Trophoblast cell (in vitro differentiated cells and primary cell): ENCODE measurements around the gene PBX1.

Source experiments
- DNase-seq, 2 donors: peaks; one replicate each; pipeline ENCODE4 v3.0.0-alpha.2; 2016
- H2AFZ ChIP-seq: 2 replicates; pipeline ENCODE4 v1.6.1; 2013; ENCODE audit warnings: low read length, moderate library complexity, mild to moderate bottlenecking; ENCODE audit not compliant: insufficient read depth, poor library complexity
- H2AK5ac ChIP-seq: 2 replicates; pipeline ENCODE4 v1.6.1; 2013; ENCODE audit warnings: mild to moderate bottlenecking, low read length
- H2BK120ac ChIP-seq: 2 replicates; pipeline ENCODE4 v1.6.1; 2013; ENCODE audit warnings: low read length, mild to moderate bottlenecking, moderate library complexity; ENCODE audit not compliant: insufficient read depth, poor library complexity
- H2BK12ac ChIP-seq: 2 replicates; pipeline ENCODE4 v1.6.1; 2013; ENCODE audit warnings: mild to moderate bottlenecking, low read length, moderate library complexity
- H2BK5ac ChIP-seq: 2 replicates; pipeline ENCODE4 v1.6.1; 2013; ENCODE audit warnings: low read length, low read depth, moderate library complexity, mild to moderate bottlenecking; ENCODE audit not compliant: poor library complexity
- H3K14ac ChIP-seq: 2 replicates; pipeline ENCODE4 v1.6.1; 2013; ENCODE audit warnings: mild to moderate bottlenecking, low read length
- H3K18ac ChIP-seq: 2 replicates; pipeline ENCODE4 v1.6.1; 2013; ENCODE audit warnings: mild to moderate bottlenecking, low read length
- H3K23ac ChIP-seq: 2 replicates; pipeline ENCODE4 v1.6.1; 2013; ENCODE audit warnings: low read length
- H3K27ac ChIP-seq: 2 replicates; pipeline ENCODE4 v1.5.1; 2013; ENCODE audit warnings: low read depth, mild to moderate bottlenecking, inconsistent platforms, low read length, moderate library complexity
- H3K27me3 ChIP-seq: 2 replicates; pipeline ENCODE4 v1.6.1; 2013; ENCODE audit warnings: inconsistent platforms, mild to moderate bottlenecking, low read length, moderate library complexity; ENCODE audit not compliant: insufficient read depth
- H3K36me3 ChIP-seq, 2 experiments: 1 replicate in 1 of 2; 2 replicates in 1 of 2; pipeline ENCODE4 v1.6.1; 2013; ENCODE audit warnings: low read length in 2 of 2, mild to moderate bottlenecking in 2 of 2, moderate library complexity in 1 of 2; ENCODE audit not compliant: insufficient read depth in 2 of 2, control insufficient read depth in 1 of 2
- H3K4ac ChIP-seq: 2 replicates; pipeline ENCODE4 v1.6.1; 2013; ENCODE audit warnings: low read depth, mild to moderate bottlenecking, low read length, moderate library complexity
- H3K4me1 ChIP-seq, 2 experiments: 1 replicate in 1 of 2; 2 replicates in 1 of 2; pipeline ENCODE4 v1.6.1; 2013; ENCODE audit warnings: low read length in 2 of 2, mild to moderate bottlenecking in 2 of 2, moderate library complexity in 1 of 2; ENCODE audit not compliant: insufficient read depth in 2 of 2, control insufficient read depth in 1 of 2
- H3K4me2 ChIP-seq: 2 replicates; pipeline ENCODE4 v1.6.1; 2013; ENCODE audit warnings: inconsistent platforms, mild to moderate bottlenecking, low read length, moderate library complexity
- H3K4me3 ChIP-seq: 2 replicates; pipeline ENCODE4 v1.5.1; 2013; ENCODE audit warnings: mild to moderate bottlenecking, low read depth, low read length, inconsistent platforms
- H3K79me1 ChIP-seq: one replicate; pipeline ENCODE4 v1.6.1; 2013; ENCODE audit warnings: low read length
- H3K79me2 ChIP-seq: 2 replicates; pipeline ENCODE4 v1.6.1; 2013; ENCODE audit warnings: low read length, mild to moderate bottlenecking; ENCODE audit not compliant: control insufficient read depth, insufficient read depth, poor library complexity
- H3K9ac ChIP-seq: 2 replicates; pipeline ENCODE4 v1.6.1; 2013; ENCODE audit warnings: mild to moderate bottlenecking, low read length
- H3K9me3 ChIP-seq: 2 replicates; pipeline ENCODE4 v1.6.1; 2013; ENCODE audit warnings: low read depth, mild to moderate bottlenecking, control low read depth, inconsistent platforms, low read length; ENCODE audit not compliant: insufficient read depth
- H4K12ac ChIP-seq: 2 replicates; pipeline ENCODE4 v1.6.1; 2013; ENCODE audit warnings: low read depth, mild to moderate bottlenecking, low read length, moderate library complexity
- H4K8ac ChIP-seq: 2 replicates; pipeline ENCODE4 v1.6.1; 2013; ENCODE audit warnings: low read depth, mild to moderate bottlenecking, low read length, moderate library complexity
- H4K91ac ChIP-seq: one replicate; pipeline ENCODE4 v1.6.1; 2013; ENCODE audit warnings: low read depth, mild to moderate bottlenecking, low read length, moderate library complexity
- WGBS: extraction: QIAGEN DNeasy Blood & Tissue Kit; methylation state at CpG from one replicate; pipeline ENCODE4 v1.1.7; 2013; ENCODE audit warnings: missing lambda C conversion rate; ENCODE audit not compliant: insufficient read length, insufficient coverage; ENCODE audit errors: extremely low coverage; 5-methylcytosine and 5-hydroxymethylcytosine counted together

Gene PBX1

GRCh38 chr1:164678136-164678700 lies 119.2 kb downstream of the PBX1 start:
- Histone ChIP-seq H3K4me1 (peaks cover 11 to 12% of the 10 kb centered on the region in 2 experiments), H3K23ac (no peak overlapping the region), H4K8ac (no peak overlapping the region), H3K14ac (no peak overlapping the region), H2BK12ac (peak overlapping the region; percentile 85), H3K4me3 (no peak overlapping the region), H3K4me2 (no peak overlapping the region), H2AFZ (no peak overlapping the region), H3K18ac (no peak overlapping the region), H3K27ac (no peak overlapping the region), H3K9me3 (no peaks in the 10 kb centered on the region), H2BK120ac (peak overlapping the region; percentile 54), H2BK5ac (peak overlapping the region; percentile 43), H4K91ac (no peak overlapping the region), H3K79me2 (peaks cover 1% of the 10 kb centered on the region), H3K27me3 (no peaks in the 10 kb centered on the region), H3K4ac (peak overlapping the region; percentile 64), H3K36me3 (peaks cover 2 to 5% of the 10 kb centered on the region in 2 experiments), H2AK5ac (no peak overlapping the region), H3K9ac (no peak overlapping the region), H4K12ac (no peak overlapping the region), H3K79me1 (peaks cover 10% of the 10 kb centered on the region)
- WGBS: no CpG with 5 or more reads among the region's 5 CpGs
- no peak for DNase-seq

GRCh38 chr1:164682570-164682969 lies 123.6 kb downstream of the PBX1 start:
- Histone ChIP-seq H2AK5ac (peak overlapping the region; percentile 45), H2BK5ac (peak overlapping the region; percentile 86)
- no CpG with 5 or more reads among the region's 6 CpGs for WGBS

GRCh38 chr1:164683235-164683634 lies 124.3 kb downstream of the PBX1 start:
- no peak overlapping the region for H2BK12ac ChIP-seq

More at GRCh38 chr1:164682570-164682969, 123.6 kb downstream of the PBX1 start:
- Histone ChIP-seq H3K14ac (peak overlapping the region; percentile 96), H3K4ac (peak overlapping the region; percentile 53), H3K4me3 (no peak overlapping the region), H4K8ac (peak overlapping the region; percentile 90), H3K23ac (no peak overlapping the region), H3K79me2 (peaks cover 4% of the 10 kb centered on the region), H3K27me3 (no peaks in the 10 kb centered on the region), H3K79me1 (peaks cover 25% of the 10 kb centered on the region), H3K27ac (peak overlapping the region; percentile 87), H3K4me2 (no peak overlapping the region), H2BK12ac (peak overlapping the region; percentile 80), H4K91ac (peak overlapping the region; percentile 87), H3K9ac (no peak overlapping the region), H3K36me3 (peaks cover 2 to 5% of the 10 kb centered on the region in 2 experiments), H3K9me3 (no peaks in the 10 kb centered on the region), H2AFZ (peak overlapping the region; percentile 79), H4K12ac (peak overlapping the region; percentile 2), H3K4me1 (peaks cover 7 to 15% of the 10 kb centered on the region in 2 experiments), H2BK120ac (peak overlapping the region; percentile 61), H3K18ac (peak overlapping the region; percentile 48)
- DNase-seq: peak in 1 of 2 donors; percentile 39

GRCh38 chr1:164685266-164686035 lies 126.5 kb downstream of the PBX1 start:
- DNase-seq: no peak
- H3K79me1 ChIP-seq: peaks cover 28% of the 10 kb centered on the region
- H3K4ac ChIP-seq: peak overlapping the region; percentile 75
- no peaks in the 10 kb centered on the region for H3K9me3 ChIP-seq
- peaks cover 4% of the 10 kb centered on the region for H3K79me2 ChIP-seq
- no peak overlapping the region for H3K4me3 ChIP-seq
- H2AK5ac ChIP-seq: peak overlapping the region; percentile 77
- H2AFZ ChIP-seq: no peak overlapping the region
- H2BK5ac ChIP-seq: peak overlapping the region; percentile 98
- H3K27me3 ChIP-seq: no peaks in the 10 kb centered on the region
- peak overlapping the region; percentile 92 for H2BK12ac ChIP-seq
- no peak overlapping the region for H3K9ac ChIP-seq
- H3K4me1 ChIP-seq: peaks cover 7 to 26% of the 10 kb centered on the region in 2 experiments
- peak overlapping the region; percentile 75 for H3K27ac ChIP-seq
- H3K4me2 ChIP-seq: no peak overlapping the region
- no peak overlapping the region for H3K23ac ChIP-seq
- peak overlapping the region; percentile 94 for H4K91ac ChIP-seq
- peak overlapping the region; percentile 90 for H3K14ac ChIP-seq
- WGBS: no CpG with 5 or more reads among the region's 3 CpGs
- H4K12ac ChIP-seq: no peak overlapping the region
- H2BK120ac ChIP-seq: peak overlapping the region; percentile 96
- peak overlapping the region; percentile 85 for H4K8ac ChIP-seq
- H3K36me3 ChIP-seq: peaks cover 0 to 2% of the 10 kb centered on the region in 2 experiments
- H3K18ac ChIP-seq: peak overlapping the region; percentile 77

More at GRCh38 chr1:164683235-164683634, 124.3 kb downstream of the PBX1 start:
- Histone ChIP-seq H3K18ac (no peak overlapping the region), H3K27ac (peak overlapping the region; percentile 95), H2BK5ac (no peak overlapping the region), H2AK5ac (no peak overlapping the region), H2AFZ (no peak overlapping the region), H3K9me3 (no peaks in the 10 kb centered on the region), H3K9ac (no peak overlapping the region), H3K36me3 (peaks cover 2 to 7% of the 10 kb centered on the region in 2 experiments), H4K8ac (no peak overlapping the region), H4K91ac (no peak overlapping the region), H3K4me1 (peaks cover 7 to 17% of the 10 kb centered on the region in 2 experiments), H3K4ac (no peak overlapping the region), H3K79me2 (peaks cover 4% of the 10 kb centered on the region), H3K79me1 (peaks cover 24% of the 10 kb centered on the region), H2BK120ac (no peak overlapping the region), H4K12ac (no peak overlapping the region), H3K27me3 (no peaks in the 10 kb centered on the region), H3K4me3 (no peak overlapping the region), H3K14ac (no peak overlapping the region), H3K23ac (no peak overlapping the region), H3K4me2 (no peak overlapping the region)
- DNase-seq: peak; percentile 74 to 93
- WGBS: no CpG with 5 or more reads among the region's 3 CpGs
